NCI-H748 treated with DMSO at 0.1 percent for 48 hours (cell line): ENCODE data around the gene ARHGEF1.

Experiments used
- DNase-seq: peaks from one replicate; lab custom pipeline; 2025; lab: John Stamatoyannopoulos, UW

Gene ARHGEF1

DNA sequence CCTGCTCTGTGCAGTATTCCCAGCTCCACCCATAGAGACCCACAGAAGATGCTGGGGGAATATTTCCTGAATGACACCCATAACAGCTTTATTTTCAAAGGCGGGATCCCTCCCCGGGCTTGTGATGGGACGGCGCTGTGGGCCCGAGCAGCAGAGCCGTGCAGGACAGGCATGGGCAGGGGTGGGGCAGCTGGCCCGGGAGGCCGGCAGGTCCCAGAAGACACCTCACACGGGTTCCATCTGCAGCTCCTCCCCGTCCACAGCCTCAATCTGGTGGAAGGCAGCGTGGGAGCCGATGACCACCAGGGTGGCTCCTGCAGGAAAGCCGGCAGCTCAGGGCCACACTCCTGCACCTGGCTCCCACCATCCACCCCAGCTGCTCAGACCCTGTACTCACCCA is 73.6 kb downstream of the ARHGEF1 start:
- DNase-seq: no peak
